Activated B cell treated with CpG ODN at 0.5 μM for 24 hours (primary cell): Measurements from ENCODE around the gene DERL3. TPM values are rescaled to one million over a fixed set of nuclear protein-coding genes. Genes with fewer than 3 reads are reported as not detected.

Experiments used
- ATAC-seq: fragments of 200-7000 bp; cut with Tn5 transposase; one replicate; pipeline ENCODE4 v1.10.0; 2021; ENCODE audit warnings: low read depth, mild to moderate bottlenecking, moderate library complexity
- CTCF ChIA-PET: fragments of 350-600 bp; sonication (Branson Sonifier 250); formaldehyde crosslinking; loops from one replicate; lab custom pipeline; 2021; ENCODE audit warnings: antibody characterized with exemption; lab: Charles Lee
- POLR2A ChIA-PET: fragments of 350-600 bp; sonication (Branson Sonifier 250); formaldehyde crosslinking; loops from one replicate; lab custom pipeline; 2021; ENCODE audit warnings: antibody characterized with exemption; lab: Charles Lee
- DNase-seq: peaks from one replicate; pipeline ENCODE4 v3.0.0; 2022
- H3K27ac Mint-ChIP-seq: one replicate; pipeline ENCODE4 v1.8.0; 2020; ENCODE audit warnings: mixed read lengths
- H3K27me3 Mint-ChIP-seq: one replicate; pipeline ENCODE4 v1.8.0; 2021; ENCODE audit warnings: mixed read lengths
- H3K36me3 Mint-ChIP-seq: one replicate; pipeline ENCODE4 v1.8.0; 2021; ENCODE audit warnings: low read depth, mixed read lengths
- H3K4me1 Mint-ChIP-seq: one replicate; pipeline ENCODE4 v1.8.0; 2021; ENCODE audit warnings: mixed read lengths
- H3K4me3 Mint-ChIP-seq: one replicate; pipeline ENCODE4 v1.8.0; 2020; ENCODE audit warnings: mild to moderate bottlenecking, mixed read lengths
- H3K9me3 Mint-ChIP-seq: one replicate; pipeline ENCODE4 v1.8.0; 2020; ENCODE audit warnings: mixed read lengths
- CTCF ChIP-seq: fragments of 200-600 bp; IDR thresholded peaks from one replicate; pipeline ENCODE4 v1.8.0; 2022; ENCODE audit warnings: antibody characterized with exemption, mild to moderate bottlenecking
- intact Hi-C: fragments of 100-400 bp; cut with micrococcal nuclease; formaldehyde crosslinking; loops from one replicate; pipeline ENCODE4 v1.15.1; 2024
- total RNA-seq: library from RNA; stranded (reverse); gene quantifications from 2 replicates; pipeline ENCODE4 v1.2.3, GENCODE V29; 2022

Gene DERL3
- total RNA-seq, 1 donor from 2014 or later = 18.3 TPM

GRCh38 chr22:23796461-23796860 lies 42.3 kb downstream of the DERL3 start:
- Mint-ChIP-seq H3K4me3 (no peak overlapping the region), H3K36me3 (peaks cover 75% of the 10 kb centered on the region), H3K27me3 (no peaks in the 10 kb centered on the region), H3K9me3 (no peaks in the 10 kb centered on the region), H3K4me1 (peaks cover 44% of the 10 kb centered on the region), H3K27ac (peak overlapping the region; percentile 61)
- ATAC-seq (no peak), DNase-seq (no peak)
- no peak for TF ChIP-seq CTCF
- intact Hi-C loops = no loop called here
- CTCF ChIA-PET = no interaction called here
- POLR2A ChIA-PET = interaction anchor here (1.7 kb wide), 1 partner anchor 47 kb away, joined by 3 read pairs; no protein-coding TSS in a partner anchor

DNA sequence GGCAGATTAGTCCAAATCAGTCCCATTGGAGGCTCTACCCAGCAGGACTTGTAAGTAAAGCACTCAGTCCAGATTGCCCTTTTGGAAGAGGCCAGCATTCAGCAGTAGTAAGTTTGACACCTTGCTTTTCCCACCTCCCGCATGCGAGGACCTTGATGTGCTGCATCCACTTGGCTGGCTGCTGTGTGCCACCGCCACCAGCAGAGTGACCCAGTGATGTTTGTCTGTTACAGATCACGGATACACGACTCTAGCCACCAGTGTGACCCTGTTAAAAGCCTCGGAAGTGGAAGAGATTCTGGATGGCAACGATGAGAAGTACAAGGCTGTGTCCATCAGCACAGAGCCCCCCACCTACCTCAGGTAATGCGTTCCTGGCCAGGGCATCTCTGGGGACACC lies 45.5 kb downstream of the DERL3 start:
- intact Hi-C loops = no loop called here
- Mint-ChIP-seq H3K27me3 (no peaks in the 10 kb centered on the region), H3K36me3 (peaks cover 71% of the 10 kb centered on the region), H3K4me1 (peaks cover 36% of the 10 kb centered on the region), H3K4me3 (no peak overlapping the region), H3K27ac (no peak overlapping the region), H3K9me3 (no peaks in the 10 kb centered on the region)
- CTCF ChIA-PET = no interaction called here
- POLR2A ChIA-PET = no interaction called here
- DNase-seq (no peak), ATAC-seq (no peak)
- no peak for TF ChIP-seq CTCF

DNA sequence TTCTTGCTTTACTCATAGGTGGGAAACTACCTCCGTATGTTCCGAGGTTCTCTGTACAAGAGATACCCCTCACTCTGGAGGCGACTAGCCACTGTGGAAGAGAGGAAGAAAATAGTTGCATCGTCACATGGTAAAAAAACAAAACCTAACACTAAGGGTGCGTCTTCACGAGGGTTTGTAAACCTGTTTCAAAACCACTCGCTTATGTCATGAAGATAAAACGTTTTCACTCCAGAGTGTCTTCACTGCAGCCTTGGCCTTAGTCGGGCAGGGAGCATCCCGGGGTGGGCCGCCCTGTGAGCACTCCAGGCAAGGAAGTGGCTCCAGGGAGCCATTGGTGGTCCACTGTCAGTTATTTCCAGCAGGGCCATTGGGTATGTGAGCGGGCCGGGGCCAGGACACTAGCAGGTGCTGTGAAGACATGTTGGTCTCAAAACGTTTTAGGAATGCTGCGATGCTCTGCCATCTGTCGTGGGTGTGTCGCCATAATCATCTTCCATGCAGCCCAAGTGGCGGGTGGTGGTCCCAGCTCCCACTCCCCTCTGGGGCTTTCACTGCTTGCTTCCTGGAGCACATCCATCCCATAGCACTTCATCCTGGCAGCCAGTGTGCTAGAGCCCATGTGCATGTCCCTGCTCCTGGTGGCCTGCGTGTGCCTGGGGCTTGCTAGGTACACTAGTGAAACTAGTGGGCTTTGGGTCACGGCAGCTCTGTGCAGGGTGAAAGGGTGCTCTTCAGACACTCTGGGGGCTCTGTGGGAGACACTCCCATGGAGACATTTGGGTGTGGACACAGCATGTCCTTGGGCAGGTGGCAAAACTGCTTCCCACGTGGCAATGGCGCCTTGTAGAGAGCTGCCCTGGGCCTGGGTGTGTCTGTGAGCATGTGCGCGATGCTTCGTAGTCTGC lies 46.8 kb downstream of the DERL3 start:
- DNase-seq (no peak), ATAC-seq (no peak)
- TF ChIP-seq CTCF = no peak
- ChIA-PET CTCF (no interaction called here), POLR2A (interaction anchor here (1.0 kb wide), 1 partner anchor 65 kb away, joined by 4 read pairs; the partner anchor contains the start of gene SLC2A11)
- H3K36me3 Mint-ChIP-seq = peaks cover 68% of the 10 kb centered on the region
- H3K27me3 Mint-ChIP-seq = no peaks in the 10 kb centered on the region
- H3K4me1 Mint-ChIP-seq = peaks cover 41% of the 10 kb centered on the region
- H3K9me3 Mint-ChIP-seq = no peaks in the 10 kb centered on the region
- intact Hi-C loops = no loop called here
- H3K4me3 Mint-ChIP-seq = no peak overlapping the region
- H3K27ac Mint-ChIP-seq = no peak overlapping the region

- DNase-seq (no peak), ATAC-seq (no peak)
- Mint-ChIP-seq H3K36me3 (peaks cover 60% of the 10 kb centered on the region), H3K27ac (no peak overlapping the region), H3K4me1 (peaks cover 48% of the 10 kb centered on the region), H3K9me3 (no peaks in the 10 kb centered on the region), H3K4me3 (no peak overlapping the region), H3K27me3 (no peaks in the 10 kb centered on the region)
- TF ChIP-seq CTCF = no peak
- ChIA-PET POLR2A (no interaction called here), CTCF (no interaction called here)
- intact Hi-C loops = no loop called here
Observed at GRCh38 chr22:23790819-23791737, 47.7 kb downstream of the DERL3 start.
